Pancreas (tissue), 10 donors: ENCODE data around the gene CACNA1C. TPM values are rescaled to one million over a fixed set of nuclear protein-coding genes. Genes with fewer than 3 reads are reported as not detected.

Experiments used
- ATAC-seq, 4 donors: fragments of 200-7000 bp; cut with Tn5 transposase; one replicate each; pipeline versions ENCODE4 v1.8.0 to v1.9.1; 2020; ENCODE audit warnings: mild to moderate bottlenecking in 4 of 4, moderate library complexity in 4 of 4
- DNase-seq, 6 donors: peaks; one replicate each; pipeline ENCODE4 v3.0.0-alpha.2; 2020
- FAIRE-seq: peaks from 2 replicates; lab custom pipeline; 2012; peaks lifted over from hg19 to GRCh38; lab: Jason Lieb, UNC
- H3K27ac ChIP-seq, 4 donors: fragments of 200-600 bp; sonication (generic); 1 replicate in 3 of 4; 2 replicates in 1 of 4; pipeline versions ENCODE4 v1.5.0 to v1.8.0; 2020
- H3K27me3 ChIP-seq, 4 donors: fragments of 200-600 bp; one replicate each; pipeline ENCODE4 v1.8.0; 2021
- H3K36me3 ChIP-seq, 3 donors: fragments of 200-600 bp; sonication (generic) in 1 of 3; one replicate each; pipeline versions ENCODE4 v1.5.0 to v1.8.0; 2020 to 2021
- H3K4me1 ChIP-seq, 3 donors: fragments of 200-600 bp; one replicate each; pipeline ENCODE4 v1.8.0; 2021
- H3K4me3 ChIP-seq, 4 donors: fragments of 200-600 bp; sonication (generic) in 2 of 4; one replicate each; pipeline versions ENCODE4 v1.5.0 to v1.8.0; 2020 to 2021
- H3K9me3 ChIP-seq, 4 donors: fragments of 200-600 bp; one replicate each; pipeline ENCODE4 v1.8.0; 2021
- CTCF ChIP-seq, 4 donors: fragments of 200-600 bp; sonication (generic) in 3 of 4; IDR thresholded peaks; one replicate each; pipeline versions ENCODE4 v1.5.0 to v1.8.0; 2021; ENCODE audit warnings: antibody characterized with exemption in 4 of 4
- WGBS, 2 donors: extraction: QIAGEN DNeasy Blood & Tissue Kit; methylation state at CpG; one replicate each; pipeline ENCODE4 v1.1.7; 2013; 5-methylcytosine and 5-hydroxymethylcytosine counted together
- intact Hi-C, 3 donors: fragments of 100-400 bp; cut with DNase I; formaldehyde crosslinking; loops; one replicate each; pipeline versions ENCODE4 v1.11.1 to v1.14.2; 2022
- polyA plus RNA-seq, 2 donors: library from polyadenylated mRNA; stranded (reverse); fragments of 200-250 nt; gene quantifications; one replicate each; pipeline ENCODE4 v1.2.3, GENCODE V29; 2013
- total RNA-seq, 6 donors: library from RNA; stranded (reverse); fragmentation: NEBNext Ultra II Directional in 4 of 6; extraction: Animal tissue kit (Norgen Biotek cat#: 25700) in 4 of 6; gene quantifications; one replicate each; pipeline versions ENCODE4 v1.2.1 to v1.2.4, GENCODE V29; 2021 to 2023
- donor health status: healthy with polysubstance abuse.
- donor health status: DM: no; HTN: no; CAD: no; lungs with moderate emphysema.
- donor health status: DM: no; HTN: no; CAD: no.
- donor health status: control.
- donor health status: control.
- donor health status: Bipolar disorder and iron deficiency.
- donor health status: DM: yes; HTN: yes; CAD: no.
- donor health status: DM: no; HTN: no; CAD: no.
- donor health status: DM: no; HTN: no; CAD: no.
- donor health status: DM: yes; HTN: yes; CAD: no.

CACNA1C gene
- total and polyA plus RNA-seq, 8 donors: 1.2 to 3.8 (median 2.3) TPM

DNA sequence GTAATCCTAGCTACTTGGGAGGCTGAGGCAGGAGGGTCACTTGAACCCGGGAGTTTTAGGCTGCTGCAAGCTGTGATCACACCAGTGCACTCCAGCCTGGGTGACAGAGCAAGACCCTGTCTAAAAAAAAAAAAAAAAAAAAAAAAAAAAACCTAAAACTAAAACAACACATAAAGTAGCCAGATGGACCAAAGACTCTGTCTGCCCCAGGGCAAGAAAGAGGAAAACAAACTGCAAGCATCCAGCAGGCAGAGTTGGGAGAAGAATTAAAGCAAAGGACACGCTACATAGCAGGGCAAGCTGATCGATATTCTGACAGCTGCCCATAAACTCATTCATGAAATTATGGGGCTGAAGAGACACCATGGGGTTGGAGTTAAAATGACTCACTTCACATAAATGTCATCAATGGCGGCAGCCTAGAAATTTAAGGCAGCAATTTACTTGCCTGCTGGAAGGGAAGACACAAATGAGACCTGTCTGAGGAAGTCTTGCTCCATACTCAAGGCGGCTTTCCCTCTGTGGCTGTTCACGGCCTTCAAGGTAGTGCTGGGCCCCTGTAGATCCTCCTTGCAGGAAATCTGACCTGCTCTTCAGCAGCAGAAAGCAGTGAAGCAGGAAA lies 482.9 kb downstream of the CACNA1C start:
- whole genome bisulfite sequencing, 2 donors: 81 to 88% methylated on average over 6 of the region's 6 CpGs
- FAIRE-seq (no peak), ATAC-seq (no peak), DNase-seq (no peak)
- Histone ChIP-seq H3K27ac (no peak overlapping the region), H3K36me3 (no peaks in the 10 kb centered on the region), H3K4me1 (no peaks in the 10 kb centered on the region), H3K9me3 (no peaks in the 10 kb centered on the region), H3K27me3 (no peaks in the 10 kb centered on the region), H3K4me3 (no peak overlapping the region)
- TF ChIP-seq CTCF (IDR thresholded peaks at IDR 0.05): no peak
- intact Hi-C loops: no loop called here

GRCh38 chr12:2536724-2537123 lies 483.9 kb downstream of the CACNA1C start:
- no peak overlapping the region for H3K27ac ChIP-seq
- DNase-seq (no peak), FAIRE-seq (no peak), ATAC-seq (no peak)
- no peaks in the 10 kb centered on the region for H3K36me3 ChIP-seq
- H3K4me3 ChIP-seq: no peak overlapping the region
- intact Hi-C loops: no loop called here
- H3K27me3 ChIP-seq: no peaks in the 10 kb centered on the region
- WGBS, 2 donors: 81 to 90% methylated on average over 4 of the region's 4 CpGs
- no peak for TF ChIP-seq CTCF (IDR thresholded peaks at IDR 0.05)
- no peaks in the 10 kb centered on the region for H3K4me1 ChIP-seq
- H3K9me3 ChIP-seq: no peaks in the 10 kb centered on the region

DNA sequence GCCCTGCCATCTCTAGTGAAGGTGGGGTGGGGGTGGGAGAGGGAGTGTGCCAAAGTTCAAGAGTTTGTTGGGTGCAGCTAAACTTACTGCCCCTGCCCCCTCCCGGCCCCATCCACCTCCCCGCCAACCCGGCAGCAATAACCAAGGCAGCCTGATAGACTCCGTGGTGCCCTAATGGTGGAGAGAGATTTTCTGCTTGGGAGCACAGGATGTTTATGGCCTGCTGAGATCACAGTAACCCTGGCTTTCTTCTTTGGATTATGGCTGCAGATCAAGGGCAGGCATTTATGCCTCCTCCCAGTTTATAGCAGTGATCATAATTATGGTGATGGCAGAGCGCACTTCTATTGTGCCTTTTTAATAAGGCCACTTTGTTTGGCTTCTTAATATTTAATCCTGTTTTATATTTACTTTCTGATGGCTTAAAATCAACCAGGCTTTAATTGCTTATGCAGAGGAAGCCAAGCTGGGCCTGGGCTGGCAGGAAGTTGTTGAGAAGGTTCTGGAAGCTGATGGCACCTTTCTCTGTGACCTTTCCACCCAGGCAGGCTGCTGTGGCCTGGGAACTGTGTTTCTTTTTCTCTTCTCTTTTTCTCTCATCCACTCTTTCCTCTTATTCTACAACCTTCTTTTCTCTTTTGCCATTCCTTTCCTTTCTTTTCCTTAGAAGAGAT lies 485.2 kb downstream of the CACNA1C start:
- Histone ChIP-seq H3K36me3 (no peaks in the 10 kb centered on the region), H3K9me3 (no peaks in the 10 kb centered on the region), H3K4me3 (no peak overlapping the region), H3K27me3 (no peaks in the 10 kb centered on the region), H3K27ac (no peak overlapping the region), H3K4me1 (no peaks in the 10 kb centered on the region)
- WGBS, 2 donors: 69 to 70% methylated on average over 5 of the region's 5 CpGs
- no peak for TF ChIP-seq CTCF (IDR thresholded peaks at IDR 0.05)
- no peak for DNase-seq
- ATAC-seq: no peak
- intact Hi-C loops: no loop called here
- FAIRE-seq: no peak

- WGBS, 2 donors: 53 to 62% methylated on average over 8 of the region's 8 CpGs
- ATAC-seq (no peak), DNase-seq (no peak), FAIRE-seq (no peak)
- Histone ChIP-seq H3K9me3 (no peaks in the 10 kb centered on the region), H3K27ac (no peak overlapping the region), H3K27me3 (no peaks in the 10 kb centered on the region), H3K36me3 (no peaks in the 10 kb centered on the region), H3K4me3 (no peak overlapping the region), H3K4me1 (no peaks in the 10 kb centered on the region)
- intact Hi-C loops: no loop called here
- TF ChIP-seq CTCF (IDR thresholded peaks at IDR 0.05): no peak
These were observed 487.2 kb downstream of the CACNA1C start for GRCh38 chr12:2539938-2540337.

DNA sequence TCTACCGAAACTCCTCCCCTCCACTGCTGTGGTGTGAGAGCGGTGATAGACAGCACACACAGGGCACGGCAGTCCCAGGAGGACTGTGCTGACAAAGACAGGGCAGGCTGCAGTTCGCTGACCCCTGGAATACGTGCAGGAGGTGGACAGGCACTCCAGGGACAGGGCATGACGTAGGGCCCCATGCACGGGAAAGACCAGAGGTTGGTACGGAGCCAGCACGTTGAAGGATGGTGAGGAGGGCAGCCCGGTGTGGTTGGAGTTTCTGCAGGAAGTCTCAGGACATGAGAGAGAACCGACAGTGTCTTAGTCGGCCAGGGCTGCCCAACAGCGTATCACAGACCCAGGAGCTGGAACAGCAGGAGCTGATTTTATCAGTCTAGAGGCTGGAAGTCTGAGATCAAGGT lies 487.8 kb downstream of the CACNA1C start:
- Histone ChIP-seq H3K27ac (no peak overlapping the region), H3K4me3 (no peak overlapping the region), H3K36me3 (no peaks in the 10 kb centered on the region), H3K27me3 (no peaks in the 10 kb centered on the region), H3K4me1 (no peaks in the 10 kb centered on the region), H3K9me3 (no peaks in the 10 kb centered on the region)
- FAIRE-seq (no peak), ATAC-seq (no peak), DNase-seq (no peak)
- TF ChIP-seq CTCF (IDR thresholded peaks at IDR 0.05): no peak
- intact Hi-C loops: no loop called here
- WGBS, 2 donors: 45 to 47% methylated on average over 13 of the region's 13 CpGs
